Renal pelvis (tissue), 4 donors: ENCODE data around the gene NUTF2. TPM values are rescaled to one million over a fixed set of nuclear protein-coding genes. Genes with fewer than 3 reads are reported as not detected.
"Not testable (repeated sequence)": the region's sequence is repeated elsewhere in the genome, so short reads cannot be mapped to it uniquely, and the experiment has no call there.

Experiments used
- DNase-seq: peaks from one replicate; pipeline ENCODE4 v3.0.0-alpha.2; 2013
- polyA plus RNA-seq, 3 donors: library from polyadenylated mRNA; unstranded; fragments of 120-200 nt; gene quantifications; one replicate each; pipeline ENCODE4 v1.2.1, GENCODE V29; 2013; ENCODE audit not compliant: insufficient read length in 3 of 3

Gene NUTF2
- polyA plus RNA-seq, 3 donors = 122 to 133 (median 127) TPM

- DNase-seq = no peak
Measured at GRCh38 chr16:67822511-67822910, 24.2 kb upstream of the NUTF2 start.

DNA sequence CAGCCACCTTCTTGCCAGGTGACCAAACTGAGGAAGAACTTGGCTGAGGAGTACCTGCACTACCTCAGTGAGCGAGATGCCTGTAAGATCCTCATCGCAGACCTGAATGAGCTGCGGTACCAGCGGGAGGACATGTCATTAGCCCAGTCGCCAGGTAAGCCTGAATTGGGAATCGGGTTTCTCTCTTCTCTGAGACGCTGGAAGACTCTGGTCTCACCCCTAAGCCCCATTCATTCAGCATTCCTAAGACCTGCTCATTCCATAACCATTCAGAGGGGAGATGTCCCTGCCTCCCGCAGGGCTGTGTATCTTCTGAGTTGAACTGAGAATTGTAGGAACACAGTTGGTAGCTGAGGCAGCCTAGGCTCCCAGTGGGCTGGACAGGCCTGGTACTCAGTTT is 21.6 kb upstream of the NUTF2 start:
- DNase-seq = no peak

DNA sequence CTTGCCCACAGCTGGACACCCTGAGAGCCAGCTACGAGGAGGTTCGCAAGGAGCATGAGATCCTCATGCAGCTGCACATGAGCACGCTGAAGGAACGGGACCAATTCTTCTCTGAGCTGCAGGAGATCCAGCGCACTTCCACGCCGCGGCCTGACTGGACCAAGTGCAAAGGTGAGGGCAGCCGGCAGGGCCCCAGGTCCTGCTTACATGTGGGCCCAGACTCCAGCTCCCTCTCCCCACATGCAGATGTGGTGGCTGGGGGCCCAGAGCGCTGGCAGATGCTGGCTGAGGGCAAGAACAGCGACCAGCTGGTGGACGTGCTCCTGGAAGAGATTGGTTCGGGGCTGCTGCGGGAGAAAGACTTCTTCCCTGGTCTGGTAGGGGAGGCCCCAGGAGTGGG is 20.8 kb upstream of the NUTF2 start:
- DNase-seq = no peak

- no peak for DNase-seq
Measured at GRCh38 chr16:67828651-67829050, 18.1 kb upstream of the NUTF2 start.

GRCh38 chr16:67833030-67833414 is 13.7 kb upstream of the NUTF2 start:
- DNase-seq = no peak

GRCh38 chr16:67833415-67834241 is 13.1 kb upstream of the NUTF2 start:
- peak; percentile 93 for DNase-seq

- DNase-seq = no peak
Measured at GRCh38 chr16:67834242-67834614, 12.5 kb upstream of the NUTF2 start.

GRCh38 chr16:67837190-67837589 is 9.5 kb upstream of the NUTF2 start:
- DNase-seq = not testable (repeated sequence)

DNA sequence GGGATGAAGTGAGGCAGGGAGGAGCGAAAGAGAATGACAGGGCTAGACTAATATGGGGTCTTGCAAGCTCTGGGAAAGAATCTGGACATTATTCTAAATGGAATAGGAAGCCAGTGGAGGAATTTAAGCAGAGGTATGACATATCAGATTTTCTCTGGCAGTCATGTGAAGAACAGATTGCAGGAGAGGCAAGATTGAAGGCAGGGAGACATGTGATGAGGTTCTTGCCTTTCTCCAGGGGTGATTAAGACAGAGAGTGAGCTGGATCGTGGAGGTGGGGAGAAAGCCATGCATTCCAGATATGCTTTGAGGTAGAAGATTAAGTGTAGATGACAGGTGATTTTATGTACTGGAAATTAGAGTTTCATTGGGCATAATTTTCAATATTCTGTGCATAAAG is 8.9 kb upstream of the NUTF2 start:
- DNase-seq = no peak

DNA sequence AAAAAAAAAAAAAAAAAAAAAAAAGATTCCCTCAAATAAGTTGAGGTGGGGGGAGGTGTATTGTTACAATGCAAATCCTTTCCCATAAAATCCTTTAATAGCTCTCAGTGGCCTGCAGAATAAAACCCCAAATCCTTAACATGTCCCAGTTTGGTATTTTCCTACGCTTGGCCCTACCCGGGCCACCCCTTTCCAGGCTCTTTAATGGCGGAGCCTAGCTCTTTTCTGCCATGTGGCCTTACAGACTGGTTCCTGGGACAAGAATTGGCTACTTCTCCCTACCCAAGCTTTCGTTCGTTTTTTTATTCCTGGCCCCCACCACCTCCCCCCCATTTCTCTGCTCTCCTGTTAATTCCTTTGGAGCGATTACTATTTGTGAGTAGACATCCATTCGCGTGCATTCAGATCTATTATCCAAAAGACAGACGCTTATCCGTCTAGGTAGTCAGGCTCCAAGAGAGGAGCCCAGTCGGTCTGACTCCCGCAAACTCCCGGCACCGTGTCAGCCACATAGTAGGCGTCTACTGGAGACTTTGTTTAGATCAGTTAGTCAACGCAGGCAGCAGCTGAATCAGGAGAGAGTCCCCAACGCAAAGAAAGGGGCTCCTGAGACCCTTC is 5.4 kb upstream of the NUTF2 start:
- DNase-seq = no peak

DNA sequence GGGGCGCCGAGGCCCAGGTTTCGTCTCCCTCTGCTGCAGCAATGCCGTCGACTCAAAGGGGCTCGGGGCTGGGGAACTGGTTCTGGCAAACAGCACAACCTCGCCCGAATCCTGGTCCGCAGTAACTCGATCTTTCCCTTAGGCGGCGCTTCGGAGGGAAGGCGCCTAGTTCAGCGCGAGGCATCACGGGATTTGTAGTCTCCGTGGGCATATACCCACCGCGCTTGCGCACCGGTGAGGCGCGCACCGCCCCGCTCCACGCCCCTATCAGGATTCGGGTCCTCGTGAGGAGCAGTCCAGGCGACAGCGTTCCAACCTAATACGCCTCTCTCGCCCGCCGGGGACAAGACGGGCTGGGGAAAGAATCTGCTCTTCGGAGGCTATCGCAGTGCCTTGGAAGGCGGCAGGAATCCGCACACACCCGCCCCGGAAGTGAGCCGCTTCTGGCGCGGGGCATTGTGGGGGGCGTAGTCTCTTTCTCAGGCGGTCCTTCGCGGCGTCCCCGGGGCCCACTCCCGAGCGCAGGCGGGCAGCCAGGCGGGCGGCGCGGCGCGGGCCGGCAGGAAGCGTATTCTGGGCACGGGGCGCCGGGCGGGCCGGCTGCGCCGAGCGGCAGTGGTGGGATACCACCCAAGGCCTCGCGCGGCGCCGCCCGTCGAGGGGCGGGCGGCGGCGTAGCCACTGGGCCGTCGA is 4.8 kb upstream of the NUTF2 start, which contains the start of gene THAP11:
THAP11 (plus strand) TSS at position 505 of the 693 bp plus-strand sequence. CDS start 235 bp downstream, outside the sequence.
- peak; percentile 95 for DNase-seq

DNA sequence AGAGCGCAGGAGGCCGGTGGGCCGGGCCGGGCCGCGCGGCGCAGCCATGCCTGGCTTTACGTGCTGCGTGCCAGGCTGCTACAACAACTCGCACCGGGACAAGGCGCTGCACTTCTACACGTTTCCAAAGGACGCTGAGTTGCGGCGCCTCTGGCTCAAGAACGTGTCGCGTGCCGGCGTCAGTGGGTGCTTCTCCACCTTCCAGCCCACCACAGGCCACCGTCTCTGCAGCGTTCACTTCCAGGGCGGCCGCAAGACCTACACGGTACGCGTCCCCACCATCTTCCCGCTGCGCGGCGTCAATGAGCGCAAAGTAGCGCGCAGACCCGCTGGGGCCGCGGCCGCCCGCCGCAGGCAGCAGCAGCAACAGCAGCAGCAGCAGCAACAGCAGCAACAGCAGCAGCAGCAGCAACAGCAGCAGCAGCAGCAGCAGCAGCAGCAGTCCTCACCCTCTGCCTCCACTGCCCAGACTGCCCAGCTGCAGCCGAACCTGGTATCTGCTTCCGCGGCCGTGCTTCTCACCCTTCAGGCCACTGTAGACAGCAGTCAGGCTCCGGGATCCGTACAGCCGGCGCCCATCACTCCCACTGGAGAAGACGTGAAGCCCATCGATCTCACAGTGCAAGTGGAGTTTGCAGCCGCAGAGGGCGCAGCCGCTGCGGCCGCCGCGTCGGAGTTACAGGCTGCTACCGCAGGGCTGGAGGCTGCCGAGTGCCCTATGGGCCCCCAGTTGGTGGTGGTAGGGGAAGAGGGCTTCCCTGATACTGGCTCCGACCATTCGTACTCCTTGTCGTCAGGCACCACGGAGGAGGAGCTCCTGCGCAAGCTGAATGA is 4.0 kb upstream of the NUTF2 start:
- DNase-seq = no peak

GRCh38 chr16:67843343-67843765 is 3.4 kb upstream of the NUTF2 start:
- no peak for DNase-seq

- no peak for DNase-seq
Measured at GRCh38 chr16:67844497-67844896, 2.2 kb upstream of the NUTF2 start.

- DNase-seq = no peak
Measured at GRCh38 chr16:67845291-67846062, 1.3 kb upstream of the NUTF2 start.

GRCh38 chr16:67846063-67846319 is 742 bp upstream of the NUTF2 start:
- DNase-seq = no peak

DNA sequence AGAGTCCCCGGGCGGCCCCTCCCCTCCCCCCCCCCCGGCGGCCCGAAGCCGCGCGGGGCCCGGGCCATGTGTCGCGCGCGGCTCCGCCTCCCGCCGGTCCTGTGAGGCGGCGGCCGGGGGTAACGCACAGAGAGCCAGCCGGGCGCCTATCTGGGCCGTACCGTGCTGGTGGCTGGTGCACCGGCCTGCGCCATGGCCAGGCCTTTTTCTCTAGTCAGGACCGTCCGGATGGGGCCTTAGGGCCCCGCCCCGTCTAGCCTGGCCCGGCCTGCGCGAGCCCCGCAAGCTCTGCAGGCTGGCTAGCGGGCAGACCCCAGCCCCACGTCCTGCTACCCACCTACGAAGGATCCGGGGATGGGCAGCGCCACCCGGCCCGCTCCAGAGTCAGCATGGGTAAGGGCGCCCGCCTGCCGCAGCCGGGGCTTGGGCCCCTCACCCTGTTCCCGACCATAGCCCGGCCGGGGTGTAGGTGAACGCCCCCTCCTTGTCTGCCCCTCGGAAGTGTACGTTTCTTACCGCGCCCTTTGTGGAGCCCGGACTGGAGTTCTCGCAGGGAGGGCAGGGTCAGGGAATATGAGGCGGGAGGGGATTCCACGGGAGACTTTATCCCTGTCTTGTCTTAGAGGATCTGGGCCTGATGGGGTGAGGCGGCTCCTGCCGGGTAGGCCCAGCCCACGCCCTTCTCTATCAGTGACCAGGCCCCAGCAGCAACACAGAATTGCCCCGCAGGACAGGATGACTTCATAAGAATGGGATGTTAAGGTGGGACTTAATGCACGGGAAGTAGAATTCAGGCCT is 530 bp downstream of the NUTF2 start, which contains the start of gene CENPT:
CENPT (minus strand) TSS at position 630 of the 798 bp plus-strand sequence. CDS start 13,834 bp downstream, outside the sequence.
- no peak for DNase-seq

DNA sequence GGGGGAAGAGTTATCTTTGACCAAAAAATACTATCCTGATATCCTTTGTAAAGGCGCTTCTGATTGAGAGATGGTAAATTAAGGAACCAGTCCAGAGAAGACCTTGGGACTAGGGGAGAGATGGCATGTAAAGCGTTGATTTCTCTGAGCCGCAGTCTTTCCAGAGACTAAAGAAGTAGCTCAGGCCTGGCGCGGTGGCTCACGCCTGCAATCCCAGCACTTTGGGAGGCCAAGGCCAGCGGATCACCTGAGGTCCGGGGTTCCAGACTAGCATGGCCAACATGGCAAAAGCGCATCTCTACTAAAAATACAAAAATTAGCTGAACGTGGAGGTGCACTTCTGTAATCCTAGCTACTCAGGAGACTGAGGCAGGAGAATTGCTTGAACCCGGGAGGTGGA is 1.4 kb downstream of the NUTF2 start:
- no peak for DNase-seq

DNA sequence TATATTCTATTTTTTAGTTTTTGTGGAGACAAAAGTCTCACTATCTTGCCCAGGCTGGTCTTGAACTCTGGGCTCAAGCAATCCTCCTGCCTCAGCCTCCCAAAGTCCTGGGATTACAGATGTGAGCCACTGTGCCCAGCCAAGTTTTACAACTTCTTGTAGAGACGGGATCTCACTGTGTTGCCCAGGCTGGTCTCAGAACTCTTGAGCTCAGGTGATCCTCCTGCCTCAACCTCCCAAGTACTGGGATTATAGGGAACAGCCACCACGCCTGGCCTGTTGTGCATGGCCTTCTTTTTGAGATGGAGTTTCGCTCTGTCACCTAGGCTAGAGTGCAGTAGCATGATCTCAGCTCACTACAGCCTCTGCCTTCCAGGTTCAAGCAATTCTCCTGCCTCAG is 6.9 kb downstream of the NUTF2 start:
- no peak for DNase-seq

DNA sequence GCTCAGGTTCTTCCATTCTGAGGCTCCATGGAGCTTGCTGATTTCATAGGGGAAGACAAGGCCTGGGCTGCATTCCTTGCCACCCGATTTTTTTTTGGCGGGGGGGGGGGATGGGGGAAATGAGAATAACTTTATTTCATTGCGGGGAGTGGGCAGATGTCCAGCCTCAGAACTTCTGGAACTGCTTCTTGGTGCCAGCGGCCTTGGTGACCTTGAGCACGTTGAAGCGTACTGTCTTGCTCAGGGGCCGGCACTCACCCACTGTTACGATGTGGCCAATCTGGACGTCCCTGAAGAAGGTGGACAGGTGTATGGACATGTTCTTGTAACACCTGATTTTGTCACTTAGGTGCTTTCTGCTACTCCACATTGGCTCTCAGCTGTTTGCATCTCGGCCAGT is 9.1 kb downstream of the NUTF2 start:
- no peak for DNase-seq
